ENCODE measurements around the gene NTHL1. TPM values are rescaled to one million over a fixed set of nuclear protein-coding genes. Genes with fewer than 3 reads are reported as not detected.
A peak's percentile ranks its signal among the peaks of the same experiment; 100 is the strongest.

NTHL1 gene
- polyA plus RNA-seq (2011; rRNA removed) (14.6 and 21.0 TPM in 2 replicates), polyA minus RNA-seq (2011; rRNA and poly(A)+ RNA removed) (3.5 and 10.6 TPM in 2 replicates)

- CTCF ChIA-PET, result interaction anchor here (0.5 to 2.3 kb wide), 11 partner anchors 9 to 103 kb away, joined by 3 to 15 read pairs (median 5); partner anchors contain the start of genes NHERF2 and NPW
- Histone ChIP-seq H3K36me3 (ENCODE audit: control insufficient read depth, insufficient read depth, low read length) (peaks cover 4% of the 10 kb centered on the region), H3K4me3 (ENCODE audit: low read depth, low read length) (peak within 1 kb of the TSS; percentile 92), H3K27me3 (ENCODE audit: control insufficient read depth, insufficient read depth, low read length) (no peaks in the 10 kb centered on the region)
- peak; percentile 43 for TF ChIP-seq CTCF (IDR thresholded peaks at IDR 0.05; ENCODE audit: insufficient read depth, low read depth, low read length)
- peak; percentile 80 for DNase-seq (ENCODE audit: low read depth)
- POLR2A ChIA-PET, result interaction anchor here (0.6 to 0.8 kb wide), 3 partner anchors 15 to 167 kb away, joined by 3 to 4 read pairs (median 4); partner anchors contain the start of gene TRAF7
These were observed at the start of gene NTHL1, which contains the start of gene TSC2 for GRCh38 chr16:2047330-2048115. TSS of gene NTHL1 (minus strand) at chr16:2047834. CDS start at chr16:2047823, 11 bp downstream. TSS of gene TSC2 (plus strand) at chr16:2047985. CDS start at chr16:2048616, 631 bp downstream.

- no peaks in the 10 kb centered on the region for H3K27me3 ChIP-seq (ENCODE audit: control insufficient read depth, insufficient read depth, low read length)
- ChIA-PET CTCF (no interaction called here), POLR2A (no interaction called here)
- no peak for TF ChIP-seq CTCF (IDR thresholded peaks at IDR 0.05; ENCODE audit: insufficient read depth, low read depth, low read length)
- H3K36me3 ChIP-seq (ENCODE audit: control insufficient read depth, insufficient read depth, low read length), result peaks cover 53% of the 10 kb centered on the region
- no peak for DNase-seq (ENCODE audit: low read depth)
- no peak overlapping the region for H3K4me3 ChIP-seq (ENCODE audit: low read depth, low read length)
These were observed 49.4 kb upstream of the NTHL1 start for GRCh38 chr16:2096853-2097595.

- ChIA-PET POLR2A (no interaction called here), CTCF (no interaction called here)
- no peaks in the 10 kb centered on the region for H3K27me3 ChIP-seq (ENCODE audit: control insufficient read depth, insufficient read depth, low read length)
- H3K36me3 ChIP-seq (ENCODE audit: control insufficient read depth, insufficient read depth, low read length), result peaks cover 58% of the 10 kb centered on the region
- no peak for DNase-seq (ENCODE audit: low read depth)
- no peak overlapping the region for H3K4me3 ChIP-seq (ENCODE audit: low read depth, low read length)
- no peak for TF ChIP-seq CTCF (IDR thresholded peaks at IDR 0.05; ENCODE audit: insufficient read depth, low read depth, low read length)
These were observed 48.4 kb upstream of the NTHL1 start for GRCh38 chr16:2095918-2096582.

GRCh38 chr16:2095315-2095853, 47.8 kb upstream of the NTHL1 start:
- DNase-seq (ENCODE audit: low read depth), result no peak
- ChIA-PET POLR2A (no interaction called here), CTCF (no interaction called here)
- Histone ChIP-seq H3K4me3 (ENCODE audit: low read depth, low read length) (no peak overlapping the region), H3K27me3 (ENCODE audit: control insufficient read depth, insufficient read depth, low read length) (no peaks in the 10 kb centered on the region), H3K36me3 (ENCODE audit: control insufficient read depth, insufficient read depth, low read length) (peaks cover 62% of the 10 kb centered on the region)
- no peak for TF ChIP-seq CTCF (IDR thresholded peaks at IDR 0.05; ENCODE audit: insufficient read depth, low read depth, low read length)

Measured in BJ (cell line).